Measurements from ENCODE around the gene ZBTB26.

The ZBTB26 gene, protein sequence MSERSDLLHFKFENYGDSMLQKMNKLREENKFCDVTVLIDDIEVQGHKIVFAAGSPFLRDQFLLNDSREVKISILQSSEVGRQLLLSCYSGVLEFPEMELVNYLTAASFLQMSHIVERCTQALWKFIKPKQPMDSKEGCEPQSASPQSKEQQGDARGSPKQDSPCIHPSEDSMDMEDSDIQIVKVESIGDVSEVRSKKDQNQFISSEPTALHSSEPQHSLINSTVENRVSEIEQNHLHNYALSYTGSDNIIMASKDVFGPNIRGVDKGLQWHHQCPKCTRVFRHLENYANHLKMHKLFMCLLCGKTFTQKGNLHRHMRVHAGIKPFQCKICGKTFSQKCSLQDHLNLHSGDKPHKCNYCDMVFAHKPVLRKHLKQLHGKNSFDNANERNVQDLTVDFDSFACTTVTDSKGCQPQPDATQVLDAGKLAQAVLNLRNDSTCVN

DNA sequence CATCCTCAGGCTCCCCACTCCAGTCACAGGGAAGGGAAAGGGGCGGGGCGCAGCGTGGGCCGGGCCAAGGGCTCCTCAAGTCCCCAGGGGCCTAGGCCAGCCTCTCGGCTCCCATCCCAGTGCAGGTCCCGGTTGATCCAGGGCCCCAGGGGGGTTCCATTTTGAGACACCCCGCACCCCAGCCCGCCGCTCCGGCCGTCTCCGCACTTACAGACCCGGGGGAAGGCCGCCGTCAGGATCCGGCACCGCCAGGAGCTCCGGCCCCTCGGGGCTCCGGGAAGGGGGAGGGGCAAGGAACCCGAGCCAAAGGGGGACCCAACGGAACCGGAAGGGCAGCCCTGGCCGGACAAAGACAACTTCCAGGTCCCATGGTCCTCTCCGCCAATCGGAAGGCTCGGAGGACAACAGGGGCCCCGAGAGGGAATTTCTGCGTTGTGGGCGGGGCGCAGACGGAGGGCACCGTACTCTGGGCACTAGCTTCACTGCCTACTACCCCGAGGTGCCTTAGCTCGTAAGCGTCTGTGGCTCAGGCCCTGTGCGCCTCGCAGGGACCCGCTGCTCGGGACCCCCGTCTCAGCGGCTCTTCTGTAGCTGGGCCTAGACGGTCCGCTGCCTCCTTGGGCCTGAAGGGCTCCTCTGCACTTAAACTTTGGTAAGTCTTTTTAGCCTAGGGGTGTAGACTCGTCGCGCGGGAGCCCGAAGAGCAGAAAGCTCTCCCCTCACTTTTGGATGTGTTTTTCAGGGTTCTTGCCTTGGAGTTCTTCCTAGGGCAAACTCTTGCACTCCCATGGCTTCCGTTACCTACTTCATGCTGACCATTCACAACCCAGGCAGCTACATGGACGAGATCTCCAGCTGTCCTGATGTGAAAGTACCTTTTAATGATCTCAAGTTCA, at the start of gene ZBTB26:
Gene ZBTB26, minus strand, starts transcription at position 287 of the 896 bp plus-strand sequence. CDS start 11,578 bp downstream, outside the sequence.
- peak; percentile 93 for DNase-seq

DNA sequence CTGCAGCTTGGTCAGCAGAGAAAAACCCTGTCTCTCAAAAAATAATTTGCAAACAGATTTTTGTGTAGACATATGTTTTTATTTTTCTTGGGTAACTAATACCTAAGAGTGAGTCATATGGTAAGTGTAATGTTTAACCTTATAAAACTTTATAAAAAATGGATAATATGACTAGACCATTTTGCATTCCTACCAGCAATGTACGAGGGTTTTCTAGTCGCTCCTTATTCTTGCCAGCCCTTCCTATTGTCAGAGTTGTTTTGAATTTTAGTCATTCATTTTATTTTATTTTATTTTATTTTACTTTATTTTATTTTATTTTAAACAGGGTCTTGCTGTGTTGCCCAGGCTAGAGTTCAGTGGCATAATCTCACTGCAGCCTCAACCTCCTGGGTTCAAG, 47.3 kb upstream of the ZBTB26 start:
- DNase-seq, result no peak

DNA sequence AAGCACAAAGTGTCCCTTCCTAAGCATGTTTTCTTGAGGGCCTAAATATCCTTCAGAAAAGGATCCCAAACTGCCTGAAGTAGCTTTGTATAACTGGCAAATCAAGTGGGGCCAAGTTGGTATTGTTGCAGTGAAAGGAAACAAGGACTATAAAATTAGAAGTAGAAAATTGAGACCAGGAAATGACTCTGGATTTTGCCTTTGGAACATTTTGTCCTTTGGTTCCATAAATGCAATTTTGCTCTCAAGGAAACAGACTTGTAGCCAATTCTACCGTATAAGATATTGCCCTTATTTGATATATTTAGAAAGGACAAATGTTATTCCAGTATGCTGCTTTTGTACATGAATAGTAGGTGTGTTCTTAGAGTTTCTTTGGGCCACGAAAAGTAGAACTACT, 43.9 kb upstream of the ZBTB26 start:
- DNase-seq, result no peak

DNA sequence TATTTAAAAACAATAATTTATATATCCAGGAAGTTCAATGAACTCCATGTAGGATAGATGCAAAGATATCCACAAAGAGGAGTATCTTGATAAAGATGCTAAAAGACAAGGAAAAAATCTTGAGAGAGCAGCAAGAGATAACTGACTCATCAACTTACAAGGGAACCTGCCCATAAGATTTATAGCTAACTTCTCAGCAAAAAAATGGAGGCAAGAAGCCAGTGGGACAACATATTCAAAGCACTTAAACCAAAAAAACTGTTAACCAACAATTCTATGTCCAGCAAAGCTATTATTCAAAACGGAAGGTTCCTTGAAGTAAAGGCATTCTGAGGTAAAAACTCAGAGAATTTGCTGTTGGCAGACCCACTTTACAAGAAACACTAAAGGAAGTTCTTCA, 29.8 kb upstream of the ZBTB26 start:
- DNase-seq, result no peak

DNA sequence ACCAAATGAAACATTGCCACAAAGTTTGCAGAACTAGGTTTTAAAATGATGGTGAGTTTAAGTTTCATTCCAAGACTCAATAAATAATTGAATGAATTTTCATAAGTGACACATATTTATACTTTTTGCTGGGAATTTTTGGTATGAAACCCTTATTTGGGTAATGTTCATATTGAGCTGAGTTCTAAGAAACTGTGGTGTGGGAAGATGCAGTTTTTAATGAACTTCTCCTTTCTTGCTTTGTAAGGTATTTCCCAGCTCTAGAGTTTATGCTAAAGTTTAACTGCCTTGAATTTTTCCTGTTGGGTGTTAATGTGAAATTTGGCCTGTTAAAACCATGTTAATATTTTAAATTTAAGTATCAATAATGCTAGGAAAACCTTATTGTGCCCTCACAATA, 24.6 kb upstream of the ZBTB26 start:
- DNase-seq, result no peak

DNA sequence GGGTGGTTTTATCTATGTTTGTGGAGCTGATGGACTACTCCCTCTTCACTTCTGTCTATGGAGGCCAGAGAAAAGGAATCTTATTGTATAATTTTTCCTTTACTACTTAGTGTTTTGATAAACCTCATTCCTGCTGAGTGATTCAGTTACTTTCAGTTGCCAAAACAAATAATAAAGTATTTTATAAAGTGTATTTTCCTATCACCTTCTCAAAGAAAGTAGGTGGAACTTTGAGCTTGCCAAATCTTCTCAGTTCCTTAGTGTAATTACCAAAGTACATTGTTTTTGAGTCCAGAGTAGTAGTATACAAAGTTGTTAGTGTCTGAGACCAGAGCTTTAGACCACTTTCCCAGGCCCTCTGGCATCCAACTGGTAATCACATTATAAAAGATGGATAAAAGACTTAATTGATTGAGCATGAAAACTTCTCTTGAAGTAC, 23.0 kb upstream of the ZBTB26 start:
- DNase-seq, result no peak

DNA sequence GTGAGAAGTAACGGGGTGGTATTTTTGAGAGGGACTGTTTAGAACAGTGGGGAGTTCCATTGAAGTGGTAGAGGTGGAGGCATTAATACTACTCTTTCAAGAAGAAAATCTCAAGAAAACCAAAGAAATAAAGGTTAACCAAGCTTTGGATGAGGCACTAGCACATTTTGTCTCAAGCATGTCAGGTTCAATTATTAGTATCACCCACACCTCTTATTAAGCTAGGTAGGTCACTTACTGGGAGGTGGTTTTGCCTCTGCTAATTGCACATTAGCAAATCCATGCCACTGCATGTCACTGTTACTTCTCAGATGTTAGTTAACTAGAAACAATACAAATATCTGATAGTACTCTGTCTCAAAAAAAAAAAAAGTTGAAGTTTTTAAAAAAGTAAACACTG, 19.7 kb upstream of the ZBTB26 start:
- DNase-seq, result no peak

DNA sequence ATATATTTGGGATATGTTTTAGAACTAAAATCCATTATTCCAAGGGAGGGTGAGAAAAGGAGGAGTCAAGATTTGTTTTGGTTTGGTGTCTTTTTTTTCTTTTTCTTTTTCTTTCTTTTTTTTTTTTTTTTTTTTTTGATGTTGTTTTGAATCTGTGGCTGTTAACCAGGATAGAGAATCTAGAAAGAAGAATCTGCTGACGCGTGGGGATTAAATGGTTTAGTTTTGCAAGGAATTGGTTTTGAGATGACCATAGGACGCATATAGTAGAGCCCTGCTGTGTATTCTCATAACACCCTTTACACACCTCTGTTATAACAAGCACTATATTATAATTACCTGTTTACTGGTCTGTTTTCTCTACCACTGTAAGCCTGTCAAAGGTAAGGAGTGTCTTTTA, 19.0 kb upstream of the ZBTB26 start:
- no peak for DNase-seq

DNA sequence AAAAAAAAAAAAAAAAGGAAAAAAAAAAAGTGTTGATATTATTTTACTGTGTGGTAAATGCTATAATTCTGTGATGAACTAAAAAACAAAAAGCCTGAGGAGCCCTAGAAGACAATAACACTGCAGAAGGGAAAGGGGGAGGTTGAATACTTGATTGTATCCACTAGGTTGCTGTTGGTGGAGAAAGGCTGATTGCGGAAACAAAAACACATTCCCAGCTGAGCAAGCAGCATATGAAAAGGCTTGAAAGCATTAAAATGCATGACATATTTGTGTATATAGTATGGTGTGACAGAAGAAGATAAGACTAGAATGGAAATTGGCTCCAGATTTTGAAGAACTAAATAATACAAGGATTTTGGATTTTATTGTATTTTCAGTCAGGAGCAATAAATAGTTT, 18.4 kb upstream of the ZBTB26 start:
- no peak for DNase-seq

DNA sequence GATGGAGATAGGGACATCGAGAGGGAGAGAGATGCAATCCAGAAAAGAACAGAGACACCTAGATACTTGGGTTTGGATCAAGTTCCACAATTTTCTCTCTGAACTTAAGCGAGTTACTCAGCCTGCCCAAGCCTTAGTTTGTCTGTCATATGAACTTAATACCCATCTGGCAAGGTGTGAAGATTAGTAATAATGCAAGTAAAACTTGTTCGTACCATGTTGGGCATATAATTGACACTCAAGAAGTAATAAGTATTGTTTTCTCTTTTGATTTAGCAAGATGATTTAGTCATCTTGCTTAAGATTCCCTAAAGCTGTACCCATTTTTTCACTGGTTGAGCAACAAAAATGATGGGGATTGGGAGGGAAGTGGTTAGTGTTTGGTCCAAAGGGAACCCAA, 17.0 kb upstream of the ZBTB26 start:
- DNase-seq, result no peak

DNA sequence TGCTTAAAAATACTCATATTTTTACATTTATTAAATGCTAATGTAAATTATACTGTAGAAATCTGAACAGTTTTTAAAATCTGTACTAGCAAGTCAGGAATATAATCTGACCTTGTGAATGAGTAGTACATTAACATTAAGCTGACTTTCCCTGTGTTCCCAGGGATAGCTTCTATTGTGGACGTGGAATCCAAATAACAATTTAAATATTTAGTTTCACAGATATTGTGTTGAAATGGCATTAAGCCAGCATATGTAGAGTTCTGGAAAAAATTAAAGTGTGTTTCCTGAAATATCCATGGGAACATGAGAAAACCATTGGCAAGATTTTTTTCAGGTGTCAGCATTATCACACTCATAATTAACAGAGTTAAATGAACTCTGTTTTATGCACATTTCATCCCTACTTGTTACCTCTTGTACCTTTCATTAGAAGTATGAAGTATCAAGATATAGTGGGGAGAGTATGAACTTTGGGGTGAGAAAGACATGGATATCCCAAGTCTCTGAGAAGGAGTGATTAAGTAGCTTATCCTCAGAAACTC, 15.2 kb upstream of the ZBTB26 start:
- DNase-seq, result no peak

DNA sequence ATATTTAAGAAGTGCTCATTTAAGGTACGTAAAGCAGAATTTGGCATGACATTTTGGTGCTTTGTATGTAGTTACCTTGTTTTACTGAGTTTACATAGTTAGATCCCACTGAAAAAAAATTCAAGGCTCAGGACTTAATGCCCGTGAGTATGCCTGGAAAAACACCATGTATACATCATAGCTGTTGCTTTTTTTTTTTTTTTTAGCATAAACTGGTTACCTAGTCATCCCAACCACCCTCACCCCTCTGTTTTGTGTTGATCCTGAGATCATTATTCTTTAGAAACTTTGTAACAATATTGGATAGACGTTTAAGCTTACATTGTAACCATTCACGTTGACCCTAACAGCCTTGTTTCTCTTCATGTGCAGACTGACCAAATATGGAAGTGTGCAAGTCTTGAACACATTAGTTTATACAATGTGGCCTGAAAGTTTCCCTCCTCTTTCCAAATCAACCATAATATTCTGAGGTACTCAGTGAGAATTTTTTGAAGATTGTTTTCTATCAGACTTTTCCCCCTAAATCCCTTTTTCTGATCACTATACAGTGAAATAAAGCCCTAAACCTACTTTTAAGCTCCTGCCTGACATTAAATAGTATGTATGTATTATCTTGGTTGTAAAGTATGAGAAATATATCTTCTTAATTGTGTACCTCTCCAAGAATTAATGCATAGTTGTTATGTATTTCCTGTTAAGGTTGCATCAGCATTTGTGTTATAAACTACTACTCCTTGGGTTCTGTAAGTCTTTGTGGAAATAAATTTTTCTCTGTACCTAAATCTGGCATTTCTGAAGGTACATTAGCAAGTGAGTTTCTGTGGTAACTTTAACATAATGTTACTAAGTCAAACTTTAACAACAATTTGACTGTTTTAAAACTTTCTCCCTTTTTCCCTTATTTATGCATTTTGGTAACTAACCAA, 13.9 kb upstream of the ZBTB26 start:
- no peak for DNase-seq

DNA sequence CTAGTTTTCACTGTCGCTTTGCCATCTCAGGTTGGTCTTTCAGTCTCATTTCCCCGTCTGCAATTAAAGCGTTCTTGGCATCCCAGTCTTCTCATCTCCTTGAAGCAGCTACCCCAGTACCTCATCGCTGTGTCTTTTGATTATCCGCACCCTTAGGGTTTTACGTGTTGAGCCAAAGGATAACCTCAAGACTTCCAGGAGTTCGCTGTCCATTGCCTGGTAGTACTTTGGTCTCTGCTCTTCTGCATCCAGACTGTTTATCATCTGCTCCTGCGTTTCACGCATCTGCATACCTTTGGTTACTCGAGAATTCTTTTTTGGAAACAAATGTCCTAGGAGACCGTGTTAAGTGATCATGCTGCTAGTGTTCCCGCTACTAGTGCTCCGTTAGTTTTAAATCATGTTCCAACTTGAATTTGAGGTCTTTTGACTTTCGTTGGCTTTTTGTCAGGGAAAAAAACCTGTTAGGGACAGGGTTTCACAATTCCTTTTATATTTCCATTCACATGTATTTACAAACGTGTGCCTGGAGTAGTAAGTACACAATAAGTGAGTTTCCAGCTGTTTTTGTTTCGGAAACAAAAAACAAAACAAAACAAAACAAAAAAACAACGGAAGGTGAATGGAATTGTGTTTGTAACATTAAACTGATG, 10.4 kb upstream of the ZBTB26 start:
- no peak for DNase-seq

DNA sequence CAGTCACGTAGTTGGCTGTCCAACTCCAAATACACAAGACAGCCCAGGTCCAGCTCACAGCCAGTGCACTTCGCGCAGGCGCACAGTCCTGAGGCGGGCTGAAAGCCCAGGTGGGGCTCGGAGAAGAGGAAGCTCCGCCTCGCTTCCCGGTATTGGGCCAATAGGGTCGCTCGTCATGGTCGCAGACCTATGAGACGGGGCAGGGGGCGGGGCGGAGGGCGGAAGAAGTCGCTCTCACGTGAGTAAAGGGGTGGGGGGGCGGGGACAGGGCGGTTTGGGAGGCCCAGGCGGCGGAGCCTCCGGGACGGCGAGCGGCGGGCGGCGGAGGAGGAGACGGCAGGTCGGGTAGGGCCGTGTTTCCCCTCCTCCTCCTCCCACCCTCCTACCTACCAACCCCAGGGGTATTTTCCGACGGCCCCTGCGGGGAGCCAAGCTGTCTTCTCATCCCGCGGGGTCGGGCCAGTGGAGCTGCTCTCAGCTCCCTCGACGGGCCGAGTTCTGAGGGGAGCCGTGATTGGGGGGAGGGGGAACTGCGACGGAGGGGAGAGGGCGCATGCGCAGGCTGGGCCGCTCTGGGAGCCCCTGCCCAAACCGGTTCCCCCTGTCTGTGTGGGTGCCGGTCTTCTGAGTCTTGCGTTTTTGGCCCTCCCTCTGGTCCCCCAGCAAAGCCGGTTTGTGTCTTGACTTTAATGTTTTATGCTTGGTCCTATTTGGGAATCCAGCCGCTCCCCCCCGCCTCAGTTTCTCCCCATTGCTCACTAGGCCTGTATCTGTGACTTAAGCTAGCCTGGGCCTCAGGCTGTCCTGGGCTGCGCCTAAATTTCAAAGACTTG, 9.7 kb upstream of the ZBTB26 start, which contains the start of gene RABGAP1:
Gene RABGAP1, plus strand, starts transcription at position 272 of the 833 bp plus-strand sequence. CDS start 16,040 bp downstream, outside the sequence.
- DNase-seq, result peak; percentile 98

DNA sequence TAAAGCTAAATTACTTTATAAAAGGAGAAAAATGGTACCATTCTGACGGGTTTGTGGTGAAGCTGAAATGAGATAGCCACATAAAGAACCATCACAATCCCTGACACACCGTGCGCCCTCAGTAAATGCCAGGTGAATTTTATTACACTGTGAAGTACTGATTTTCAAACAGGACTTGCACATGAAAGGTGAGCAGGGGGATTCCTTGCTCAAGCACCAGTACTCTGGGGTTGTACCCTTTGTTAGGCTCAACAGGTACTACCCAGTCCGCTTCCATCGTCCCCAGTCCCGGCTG, 9.1 kb upstream of the ZBTB26 start:
- DNase-seq, result no peak

DNA sequence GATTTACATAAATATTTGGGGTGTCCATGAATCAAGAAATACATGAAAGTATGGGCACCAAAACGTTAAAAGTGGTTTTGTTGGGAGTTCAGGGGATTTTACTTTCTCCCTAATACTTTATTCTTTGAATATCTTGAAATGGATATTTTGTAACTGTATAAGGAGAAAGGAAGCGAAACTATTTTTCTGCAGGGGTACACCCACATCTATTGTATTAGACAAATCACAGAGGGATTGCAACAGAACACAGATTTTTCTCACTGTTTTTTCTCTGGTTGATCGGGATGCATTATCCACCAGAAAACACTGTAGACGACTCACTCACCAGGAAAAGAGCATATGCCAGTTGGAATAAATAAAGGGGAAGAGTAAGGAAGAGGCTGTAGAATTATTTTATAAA, 8.3 kb upstream of the ZBTB26 start:
- DNase-seq, result no peak

DNA sequence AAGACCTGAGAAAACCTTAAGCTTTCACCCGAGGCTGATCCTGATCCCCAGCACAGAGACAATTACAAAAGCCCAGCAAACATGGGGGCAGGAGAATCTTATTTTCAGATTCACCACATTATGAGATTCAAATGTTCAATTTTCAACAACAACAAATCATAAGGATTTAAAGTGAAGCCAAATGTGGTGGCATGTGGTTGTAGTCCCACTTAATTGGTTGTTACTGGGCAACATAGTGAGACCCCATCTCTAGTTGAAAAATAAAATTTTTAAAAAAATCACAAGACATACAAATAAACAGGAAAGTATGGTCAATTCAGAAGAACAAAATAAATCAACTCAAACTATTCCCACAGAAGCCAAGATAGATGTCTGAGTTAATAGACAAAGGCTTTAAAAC, 5.6 kb upstream of the ZBTB26 start:
- DNase-seq, result no peak

DNA sequence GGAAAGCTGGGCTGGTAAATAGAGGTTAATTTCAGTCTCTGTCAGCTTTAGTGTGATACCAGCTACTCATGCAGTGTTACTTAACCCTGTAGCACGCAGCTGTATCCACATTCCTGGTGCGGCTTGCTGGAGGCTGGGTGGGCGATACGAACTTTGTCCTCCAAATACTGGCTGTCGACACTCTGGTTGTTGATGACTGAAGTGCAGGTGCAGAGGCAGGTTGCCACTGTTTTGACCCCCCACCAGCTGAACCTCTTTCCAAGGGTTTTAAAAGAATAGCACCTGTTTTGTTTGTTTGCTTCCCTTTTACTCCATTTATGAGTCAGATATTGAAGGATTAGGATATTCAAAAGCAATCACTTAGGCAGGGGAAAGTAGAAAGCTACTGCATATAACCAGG, 5.2 kb upstream of the ZBTB26 start:
- DNase-seq, result no peak

DNA sequence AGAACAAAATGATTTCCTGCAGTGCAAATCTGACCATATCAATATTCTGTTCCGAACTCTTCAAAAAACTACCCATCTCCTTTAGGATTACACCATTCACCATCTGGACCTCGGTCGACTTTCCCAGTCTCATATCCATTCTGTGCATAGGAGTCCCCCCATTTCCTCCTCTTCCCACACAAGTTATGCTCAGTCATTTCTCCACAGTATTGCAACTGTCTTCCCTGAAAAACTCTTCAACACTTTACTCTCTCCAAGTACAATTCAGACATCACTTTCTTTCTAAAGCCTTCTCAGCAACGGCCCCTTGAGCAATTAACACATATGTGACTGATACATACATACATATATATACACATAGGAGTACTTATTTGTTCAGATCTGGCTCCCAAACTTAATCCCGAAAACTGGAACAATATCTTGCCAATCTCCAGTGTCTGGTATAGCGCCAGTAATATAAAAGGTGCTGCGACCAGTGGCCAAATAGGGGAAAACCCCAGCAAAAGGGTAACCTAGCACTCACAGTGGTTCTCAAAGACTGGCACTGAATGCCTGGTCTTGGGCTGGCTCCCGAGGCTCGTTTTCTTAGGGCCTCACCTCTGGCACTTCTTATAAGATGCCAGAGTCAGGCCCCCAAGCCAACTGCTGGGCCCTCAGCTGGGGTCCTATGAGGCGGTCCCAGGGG, 629 bp downstream of the ZBTB26 start:
- DNase-seq, result no peak

DNA sequence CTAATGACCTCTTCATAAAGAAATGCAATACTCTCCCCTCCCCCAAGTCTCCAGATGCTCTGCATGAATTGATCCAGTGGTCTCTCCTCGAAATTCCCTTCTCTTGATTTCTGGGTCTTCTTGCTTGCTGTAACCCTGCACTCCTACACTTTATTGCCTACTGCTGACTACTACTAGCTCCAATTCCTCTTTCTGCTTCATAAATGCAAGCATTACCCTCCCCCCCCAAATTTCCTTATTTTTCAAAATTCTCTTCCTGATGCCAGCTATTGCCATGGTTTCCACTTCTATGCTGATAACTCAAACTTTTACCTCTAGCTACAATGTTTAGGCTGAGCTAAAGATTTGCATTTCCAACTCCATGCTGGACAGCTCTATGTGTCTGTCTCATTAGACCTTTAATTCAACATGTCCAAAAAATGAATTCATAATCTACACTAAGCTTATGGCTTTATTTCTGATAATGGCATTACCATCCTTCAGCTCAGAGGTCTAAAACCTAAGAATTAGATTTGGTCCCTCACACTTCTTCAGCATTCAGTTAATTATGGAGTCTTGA, 1.4 kb downstream of the ZBTB26 start:
- no peak for DNase-seq

Measured in NCI-H1105 (cell line).